SU-DHL-6 (cell line): ENCODE results near the gene SPECC1.
A peak's percentile ranks its signal among the peaks of the same experiment; 100 is the strongest.

ENCODE experiments used
- H2AFZ ChIP-seq: fragments of 200-600 bp; sonication (generic); 2 replicates; pipeline ENCODE4 v1.6.1; 2014; ENCODE audit warnings: low read depth, mild to moderate bottlenecking, moderate library complexity, mixed read lengths, antibody characterized with exemption, low read length; ENCODE audit not compliant: severe bottlenecking
- H3F3A ChIP-seq: fragments of 200-600 bp; shearing (Covaris generic); 2 replicates; pipeline ENCODE4 v1.6.0; 2016; ENCODE audit warnings: antibody characterized with exemption, mild to moderate bottlenecking; ENCODE audit not compliant: insufficient read depth
- H3K27ac ChIP-seq: fragments of 200-600 bp; sonication (generic); 2 replicates; pipeline ENCODE4 v1.5.1; 2016; ENCODE audit warnings: low read depth, mild to moderate bottlenecking, low read length, moderate library complexity, mixed read lengths
- H3K27me3 ChIP-seq: fragments of 200-600 bp; sonication (generic), shearing (Covaris generic); 2 replicates; pipeline ENCODE4 v1.6.0; 2014; ENCODE audit warnings: mild to moderate bottlenecking, low read length
- H3K36me3 ChIP-seq: fragments of 200-600 bp; sonication (generic); 2 replicates; pipeline ENCODE4 v1.6.1; 2014; ENCODE audit warnings: mild to moderate bottlenecking, low read length, mixed read lengths
- H3K4me2 ChIP-seq: fragments of 300-600, 200-600 bp; shearing (Covaris generic), sonication (generic); 2 replicates; pipeline ENCODE4 v1.6.0; 2014; ENCODE audit warnings: low read length, low read depth, mild to moderate bottlenecking; ENCODE audit not compliant: poor library complexity, severe bottlenecking
- H3K4me3 ChIP-seq: fragments of 200-600 bp; sonication (generic); 2 replicates; pipeline ENCODE4 v1.5.1; 2014; ENCODE audit warnings: antibody characterized with exemption, low read length, mild to moderate bottlenecking, mixed read lengths; ENCODE audit not compliant: insufficient read depth, poor library complexity, severe bottlenecking
- H3K79me2 ChIP-seq: fragments of 200-600 bp; sonication (generic); 2 replicates; pipeline ENCODE4 v1.6.1; 2014; ENCODE audit warnings: mild to moderate bottlenecking, low read length, moderate library complexity; ENCODE audit not compliant: insufficient read depth
- H3K9ac ChIP-seq: fragments of 200-600 bp; sonication (generic); 2 replicates; pipeline ENCODE4 v1.7.0; 2014; ENCODE audit warnings: mild to moderate bottlenecking, low read length
- H3K9me2 ChIP-seq: fragments of 200-600 bp; sonication (generic); replicated peaks from 2 replicates; pipeline ENCODE4 v1.6.1; 2014; ENCODE audit warnings: low read length; ENCODE audit not compliant: insufficient read depth
- H3K9me3 ChIP-seq: fragments of 200-600 bp; sonication (generic); 2 replicates; pipeline ENCODE4 v1.6.1; 2014; ENCODE audit warnings: low read length, mixed read lengths; ENCODE audit not compliant: insufficient read depth
- H4K20me1 ChIP-seq: fragments of 200-600 bp; sonication (generic); 2 replicates; pipeline ENCODE4 v1.6.1; 2014; ENCODE audit warnings: low read depth, mild to moderate bottlenecking, antibody characterized with exemption, low read length, moderate library complexity, mixed read lengths
- CTCF ChIP-seq: fragments of 200-600 bp; sonication (generic); IDR thresholded peaks from one replicate; pipeline ENCODE4 v1.5.1; 2017; ENCODE audit warnings: antibody characterized with exemption, mild to moderate bottlenecking, low read length, moderate library complexity; ENCODE audit not compliant: insufficient read depth, poor library complexity, severe bottlenecking
- EZH2phosphoT487 ChIP-seq: fragments of 200-600 bp; sonication (generic), shearing (Covaris generic); conservative IDR thresholded peaks from 2 replicates; pipeline ENCODE4 v1.6.1; 2018; ENCODE audit warnings: mild to moderate bottlenecking, antibody characterized with exemption, low read length, moderate library complexity, mixed read lengths

SPECC1 gene

DNA sequence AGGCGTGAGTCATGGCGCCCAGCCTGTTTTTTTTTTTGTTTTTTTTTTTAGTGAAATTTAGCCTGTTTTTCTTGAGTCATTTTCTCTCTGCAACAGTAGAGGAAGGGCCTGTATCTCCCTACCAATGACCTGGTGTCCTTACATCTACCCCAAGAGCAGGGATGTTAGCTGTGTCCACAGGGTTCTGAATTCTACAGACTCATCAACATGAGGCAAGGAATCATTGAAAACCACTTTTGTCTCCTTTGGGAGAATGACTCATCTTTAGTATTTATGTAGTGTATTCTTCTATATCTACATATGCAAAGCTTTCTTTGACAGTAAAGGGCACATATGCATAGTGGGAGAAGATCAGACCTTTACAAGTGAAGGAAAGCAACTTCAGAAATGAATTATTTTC is 105.3 kb downstream of the SPECC1 start:
- Histone ChIP-seq H3F3A (no peaks in the 10 kb centered on the region), H3K79me2 (no peaks in the 10 kb centered on the region), H3K4me2 (no peak overlapping the region), H3K9me2 (no peaks in the 10 kb centered on the region), H4K20me1 (no peaks in the 10 kb centered on the region), H3K9me3 (no peaks in the 10 kb centered on the region), H3K4me3 (no peak overlapping the region), H3K27me3 (no peaks in the 10 kb centered on the region), H3K27ac (no peak overlapping the region), H2AFZ (no peak overlapping the region), H3K9ac (no peak overlapping the region), H3K36me3 (no peaks in the 10 kb centered on the region)
- TF ChIP-seq CTCF (no peak), EZH2phosphoT487 (no peak)

GRCh38 chr17:20116683-20117309 is 107.6 kb downstream of the SPECC1 start:
- no peak overlapping the region for H3K4me3 ChIP-seq
- H3K9me3 ChIP-seq, result no peaks in the 10 kb centered on the region
- H3K27ac ChIP-seq, result no peak overlapping the region
- TF ChIP-seq CTCF (peak; percentile 37), EZH2phosphoT487 (no peak)
- no peaks in the 10 kb centered on the region for H3F3A ChIP-seq
- no peak overlapping the region for H3K4me2 ChIP-seq
- H3K36me3 ChIP-seq, result no peaks in the 10 kb centered on the region
- H4K20me1 ChIP-seq, result no peaks in the 10 kb centered on the region
- no peak overlapping the region for H3K9ac ChIP-seq
- no peaks in the 10 kb centered on the region for H3K9me2 ChIP-seq
- no peaks in the 10 kb centered on the region for H3K27me3 ChIP-seq
- H2AFZ ChIP-seq, result no peak overlapping the region
- no peaks in the 10 kb centered on the region for H3K79me2 ChIP-seq

DNA sequence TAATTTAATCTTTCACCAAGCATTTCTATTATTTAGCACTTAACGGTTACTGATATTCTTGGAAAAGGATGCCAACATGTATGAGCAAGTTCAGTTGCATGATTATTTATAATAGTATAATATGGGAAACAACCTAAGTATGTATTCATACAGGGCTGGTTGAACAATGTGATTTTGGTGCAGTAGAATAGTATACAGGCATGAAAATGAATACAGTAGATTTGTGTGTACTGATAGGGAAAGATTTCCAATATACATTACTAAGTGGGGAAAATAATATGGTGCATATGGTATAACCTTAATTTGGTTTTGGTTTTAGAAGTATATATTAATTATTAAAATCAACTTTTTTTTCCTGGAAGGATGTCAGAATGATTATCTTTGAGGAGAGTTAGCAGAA is 109.1 kb downstream of the SPECC1 start:
- no peaks in the 10 kb centered on the region for H3K36me3 ChIP-seq
- no peak for TF ChIP-seq EZH2phosphoT487
- no peak for TF ChIP-seq CTCF
- no peak overlapping the region for H3K27ac ChIP-seq
- H4K20me1 ChIP-seq, result no peaks in the 10 kb centered on the region
- no peaks in the 10 kb centered on the region for H3K27me3 ChIP-seq
- no peaks in the 10 kb centered on the region for H3K79me2 ChIP-seq
- H3F3A ChIP-seq, result no peaks in the 10 kb centered on the region
- H3K9me2 ChIP-seq, result no peaks in the 10 kb centered on the region
- no peak overlapping the region for H3K9ac ChIP-seq
- H2AFZ ChIP-seq, result no peak overlapping the region
- H3K4me3 ChIP-seq, result no peak overlapping the region
- H3K4me2 ChIP-seq, result no peak overlapping the region
- H3K9me3 ChIP-seq, result no peaks in the 10 kb centered on the region
